K562 (cell line): ENCODE data around the gene PILRA. TPM values are rescaled to one million over a fixed set of nuclear protein-coding genes. Genes with fewer than 3 reads are reported as not detected.

Experiments used
- BCOR ChIP-seq: fragments of 450-650 bp; IDR thresholded peaks from 2 replicates; pipeline ENCODE4 v1.6.1; 2016
- CGGBP1 ChIP-seq: fragments of 250-450 bp; sonication (Bioruptor Pico); IDR thresholded peaks from 2 replicates; pipeline ENCODE4 v1.9.0; 2021; ENCODE audit warnings: mild to moderate bottlenecking
- CREM ChIP-seq: IDR thresholded peaks from 2 replicates; pipeline ENCODE4 v1.6.1; 2014; ENCODE audit warnings: antibody characterized with exemption, low read depth
- DMBX1 ChIP-seq: fragments of 250-450 bp; sonication (Bioruptor Pico); IDR thresholded peaks from 2 replicates; pipeline ENCODE4 v1.8.0; 2022; ENCODE audit warnings: inconsistent platforms, mild to moderate bottlenecking, moderate library complexity, borderline replicate concordance
- DPF2 ChIP-seq: fragments of 450-650 bp; IDR thresholded peaks from 2 replicates; pipeline ENCODE4 v1.6.1; 2016
- GTF2B ChIP-seq: IDR thresholded peaks from 2 replicates; pipeline ENCODE4 v1.6.1; 2011; ENCODE audit not compliant: insufficient read length; ENCODE audit errors: extremely low read depth
- KLF16 ChIP-seq: IDR thresholded peaks from 2 replicates; pipeline ENCODE4 v1.6.1; 2016; ENCODE audit warnings: antibody characterized with exemption
- MAFF ChIP-seq: IDR thresholded peaks from 2 replicates; pipeline ENCODE4 v1.6.1; 2012; ENCODE audit warnings: low read length, improper control_type of control experiment
- NFE2 ChIP-seq: IDR thresholded peaks from 2 replicates; pipeline ENCODE4 v1.6.1; 2014; ENCODE audit warnings: antibody characterized with exemption, low read depth
- RBM25 ChIP-seq: fragments of 200-400 bp; formaldehyde crosslinking; IDR thresholded peaks from 2 replicates; pipeline ENCODE4 v1.6.1; 2018; ENCODE audit warnings: low read length, low read depth, moderate library complexity; ENCODE audit not compliant: severe bottlenecking
- SMC3 ChIP-seq: conservative IDR thresholded peaks from 2 replicates; pipeline ENCODE4 v1.6.1; 2011; ENCODE audit warnings: low read depth, low read length, improper control_type of control experiment; ENCODE audit not compliant: insufficient read depth
- THRA ChIP-seq: fragments of 450-650 bp; IDR thresholded peaks from 2 replicates; pipeline ENCODE4 v1.6.1; 2017; ENCODE audit warnings: mild to moderate bottlenecking, moderate library complexity
- ZNF324 ChIP-seq: fragments of 250-450 bp; sonication (Bioruptor Pico); IDR thresholded peaks from 2 replicates; pipeline ENCODE4 v1.4.0; 2020; ENCODE audit warnings: mild to moderate bottlenecking
- ZNF384 ChIP-seq: IDR thresholded peaks from 2 replicates; pipeline ENCODE4 v1.6.1; 2012; ENCODE audit warnings: low read depth, low read length, improper control_type of control experiment
- ZNF76 ChIP-seq: fragments of 250-450 bp; sonication (Bioruptor Pico); IDR thresholded peaks from 2 replicates; pipeline ENCODE4 v1.4.0; 2020; ENCODE audit warnings: mild to moderate bottlenecking, moderate library complexity, borderline replicate concordance
- ZSCAN29 ChIP-seq: fragments of 450-650 bp; IDR thresholded peaks from 2 replicates; pipeline ENCODE4 v1.6.1; 2017
- polyA plus RNA-seq, 8 experiments: library from polyadenylated mRNA; depleted of rRNA in 4 of 8; stranded (reverse) in 5 of 8; unstranded in 3 of 8; fragments of >200 nt; fragmentation: Nextera tagmentation in 2 of 8; fragmentation: Illumina TruSeq in 1 of 8; extraction: Ambion mirVana in 2 of 8; extraction: Trizol in 1 of 8; gene quantifications; 2 replicates each; pipeline versions ENCODE4 v1.2.1 to v1.2.3, GENCODE V29; 2011 to 2014; ENCODE audit warnings: inconsistent platforms in 1 of 8, missing spikeins in 1 of 8
- total RNA-seq, 7 experiments: library from RNA; depleted of rRNA in 6 of 7; stranded (reverse); fragments of >200 nt in 6 of 7; fragmentation: Illumina TruSeq in 2 of 7; extraction: Trizol in 2 of 7; gene quantifications; 2 replicates each; pipeline versions ENCODE4 v1.2.1 to v1.2.3, GENCODE V29; 2011 to 2021; ENCODE audit warnings: low replicate concordance in 1 of 7
- TF ChIP-seq, protein P1 (sequence below), 2 experiments: fragments of 450-650 bp; formaldehyde crosslinking in 1 of 2; IDR thresholded peaks; 2 replicates each; pipeline versions ENCODE4 v1.4.0 to v1.6.1; 2014 to 2020; ENCODE audit warnings: mild to moderate bottlenecking in 2 of 2, borderline replicate concordance in 1 of 2, low read depth in 1 of 2

The PILRA gene
- total and polyA plus RNA-seq, 9 of the 15 experiments (the other 6 are each of a cell fraction or from before 2014, with no cell fraction given) = 0.13 to 1.8 (median 0.62) TPM

GRCh38 chr7:100407285-100408180 lies 34.2 kb downstream of the PILRA start (continued):
- peak; percentile 35; the same call in 1 of the 2 replicates for TF ChIP-seq MAFF
- no peak for TF ChIP-seq ZNF324 (CRISPR knock-in tag)
- TF ChIP-seq THRA = no peak
- no peak for TF ChIP-seq CGGBP1 (CRISPR knock-in tag)
- no peak for TF ChIP-seq ZNF76 (CRISPR knock-in tag)
- TF ChIP-seq ZNF384 = peak; percentile 80
- no peak for TF ChIP-seq GTF2B
- TF ChIP-seq ZSCAN29 = no peak
- peak; percentile 57; the same call in 1 of the 2 replicates for TF ChIP-seq SMC3
- TF ChIP-seq DPF2 = peak; percentile 57; the same call in 1 of the 2 replicates
- TF ChIP-seq BCOR = no peak
- TF ChIP-seq NFE2 = peak; percentile 88
- TF ChIP-seq KLF16 = peak; percentile 58; the same call in 1 of the 2 replicates
- no peak for TF ChIP-seq RBM25
- TF ChIP-seq, protein P1, sequence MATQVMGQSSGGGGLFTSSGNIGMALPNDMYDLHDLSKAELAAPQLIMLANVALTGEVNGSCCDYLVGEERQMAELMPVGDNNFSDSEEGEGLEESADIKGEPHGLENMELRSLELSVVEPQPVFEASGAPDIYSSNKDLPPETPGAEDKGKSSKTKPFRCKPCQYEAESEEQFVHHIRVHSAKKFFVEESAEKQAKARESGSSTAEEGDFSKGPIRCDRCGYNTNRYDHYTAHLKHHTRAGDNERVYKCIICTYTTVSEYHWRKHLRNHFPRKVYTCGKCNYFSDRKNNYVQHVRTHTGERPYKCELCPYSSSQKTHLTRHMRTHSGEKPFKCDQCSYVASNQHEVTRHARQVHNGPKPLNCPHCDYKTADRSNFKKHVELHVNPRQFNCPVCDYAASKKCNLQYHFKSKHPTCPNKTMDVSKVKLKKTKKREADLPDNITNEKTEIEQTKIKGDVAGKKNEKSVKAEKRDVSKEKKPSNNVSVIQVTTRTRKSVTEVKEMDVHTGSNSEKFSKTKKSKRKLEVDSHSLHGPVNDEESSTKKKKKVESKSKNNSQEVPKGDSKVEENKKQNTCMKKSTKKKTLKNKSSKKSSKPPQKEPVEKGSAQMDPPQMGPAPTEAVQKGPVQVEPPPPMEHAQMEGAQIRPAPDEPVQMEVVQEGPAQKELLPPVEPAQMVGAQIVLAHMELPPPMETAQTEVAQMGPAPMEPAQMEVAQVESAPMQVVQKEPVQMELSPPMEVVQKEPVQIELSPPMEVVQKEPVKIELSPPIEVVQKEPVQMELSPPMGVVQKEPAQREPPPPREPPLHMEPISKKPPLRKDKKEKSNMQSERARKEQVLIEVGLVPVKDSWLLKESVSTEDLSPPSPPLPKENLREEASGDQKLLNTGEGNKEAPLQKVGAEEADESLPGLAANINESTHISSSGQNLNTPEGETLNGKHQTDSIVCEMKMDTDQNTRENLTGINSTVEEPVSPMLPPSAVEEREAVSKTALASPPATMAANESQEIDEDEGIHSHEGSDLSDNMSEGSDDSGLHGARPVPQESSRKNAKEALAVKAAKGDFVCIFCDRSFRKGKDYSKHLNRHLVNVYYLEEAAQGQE (IDR thresholded peaks at IDR 0.05; ENCODE audit: borderline replicate concordance) = peak; percentile 65; the same call in 1 of the 2 replicates
- TF ChIP-seq, protein P1 (CRISPR knock-in tag; IDR thresholded peaks at IDR 0.05; ENCODE audit: low read depth) = no peak
- no peak for TF ChIP-seq DMBX1 (CRISPR knock-in tag)
- TF ChIP-seq CREM = peak; percentile 48; the same call in 1 of the 2 replicates
